NCI-H2171 treated with DMSO at 0.1 percent for 48 hours (cell line): ENCODE results near the gene FSTL1.

Experiments used
- DNase-seq: peaks from one replicate; lab custom pipeline; 2025; lab: John Stamatoyannopoulos, UW

The FSTL1 gene

DNA sequence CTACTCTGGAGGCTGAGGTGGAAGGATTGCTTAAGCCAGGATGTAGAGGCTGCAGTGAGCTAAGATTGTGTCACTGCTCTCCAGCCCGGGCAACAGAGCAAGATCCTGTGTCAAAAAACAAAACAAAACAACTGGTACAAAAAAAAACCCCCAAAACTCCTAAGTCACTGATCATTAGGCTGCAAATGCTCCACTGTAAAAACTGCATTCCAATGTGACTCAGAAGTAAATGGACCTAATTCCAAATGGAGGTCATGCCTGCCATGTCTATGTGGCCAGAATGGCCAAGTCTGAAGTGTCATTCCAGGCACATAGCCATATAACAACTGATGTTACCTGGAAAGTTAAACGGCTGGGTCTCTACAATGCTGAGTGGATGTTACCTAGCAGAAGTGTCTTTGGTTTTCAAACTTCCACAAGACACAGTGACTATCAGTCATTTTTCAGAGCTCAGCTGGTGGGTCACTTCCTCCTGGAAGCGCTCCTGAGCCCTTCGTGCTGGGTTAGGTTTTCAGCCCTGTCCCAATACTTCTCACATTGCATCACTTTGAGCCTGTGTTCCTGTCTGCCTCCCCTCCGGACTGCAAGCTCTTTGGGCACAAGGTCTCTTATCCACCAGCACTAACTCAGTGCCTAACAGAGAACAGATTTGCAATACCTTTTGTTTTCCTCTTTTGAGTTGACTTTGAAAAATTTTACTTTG lies 10.6 kb downstream of the FSTL1 start:
- DNase-seq, result no peak

DNA sequence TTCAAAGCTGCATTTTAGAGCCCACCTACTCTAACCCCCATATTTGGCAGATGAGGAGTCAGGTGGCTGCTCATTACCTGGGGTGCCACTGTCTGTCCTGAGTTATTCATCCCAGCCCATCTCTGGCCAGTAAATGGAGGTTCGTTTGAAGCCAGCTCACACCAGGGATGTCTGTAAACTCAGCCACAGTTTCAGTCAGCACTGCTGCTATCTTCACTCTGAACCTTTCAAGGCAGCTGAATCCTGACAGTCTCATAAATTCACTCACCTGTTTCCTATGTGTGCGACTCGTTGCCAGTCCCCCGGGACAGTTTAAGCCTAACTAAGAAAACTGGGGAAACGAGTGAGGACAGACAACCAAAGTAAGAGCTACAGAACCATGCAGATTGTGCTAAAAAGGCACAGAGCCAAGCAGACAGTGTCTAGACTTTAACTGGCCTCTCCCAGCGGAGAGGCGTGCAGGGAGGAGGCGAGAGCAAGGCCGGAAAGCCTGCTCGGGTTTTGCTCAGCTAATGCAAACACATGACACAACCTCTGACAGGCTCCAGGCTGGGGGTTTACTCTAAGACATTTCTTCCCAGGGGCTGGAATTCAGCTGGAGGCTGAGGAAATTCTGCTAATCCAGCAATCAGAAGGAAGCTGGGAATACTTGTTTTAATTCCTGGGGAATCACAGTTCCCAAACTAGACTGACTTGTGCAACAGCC lies 12.0 kb downstream of the FSTL1 start:
- no peak for DNase-seq

DNA sequence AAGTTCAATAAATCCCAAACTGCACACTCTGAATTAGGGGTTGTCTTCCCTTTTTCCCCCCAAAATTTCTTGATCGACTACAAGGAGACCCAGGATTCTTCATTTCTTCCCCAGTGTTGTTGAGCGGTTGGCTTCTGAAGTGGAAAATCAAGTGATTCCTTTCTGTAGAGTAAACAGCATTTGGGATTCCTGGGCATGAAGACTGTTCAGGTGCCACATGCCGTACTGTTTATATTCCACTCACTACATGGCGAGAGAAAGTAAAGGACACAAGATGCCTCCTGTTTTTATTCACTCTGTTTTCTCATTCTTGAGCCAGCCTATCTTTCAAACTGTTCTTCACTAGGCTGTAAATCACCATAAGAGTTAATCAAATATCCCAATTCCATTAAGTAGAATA lies 12.6 kb downstream of the FSTL1 start:
- DNase-seq, result no peak

DNA sequence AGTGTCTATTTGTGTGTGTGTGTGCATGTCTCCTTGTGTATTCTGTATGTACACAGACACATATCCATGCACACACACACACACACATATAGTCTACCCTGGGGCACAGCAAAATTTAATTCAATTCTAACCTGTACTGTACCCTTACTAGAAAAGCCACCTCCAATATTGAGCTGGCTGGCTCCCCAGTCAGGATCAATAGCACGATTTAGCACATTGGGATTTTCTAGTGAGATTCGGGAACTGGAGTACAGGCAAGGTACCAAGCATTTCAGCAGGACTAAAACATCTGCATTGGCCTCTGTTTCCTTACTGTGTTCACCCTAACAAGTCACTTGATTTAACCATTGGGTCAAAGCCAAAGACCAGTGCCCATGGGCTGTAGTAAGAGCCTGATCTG lies 13.2 kb downstream of the FSTL1 start:
- DNase-seq, result no peak

DNA sequence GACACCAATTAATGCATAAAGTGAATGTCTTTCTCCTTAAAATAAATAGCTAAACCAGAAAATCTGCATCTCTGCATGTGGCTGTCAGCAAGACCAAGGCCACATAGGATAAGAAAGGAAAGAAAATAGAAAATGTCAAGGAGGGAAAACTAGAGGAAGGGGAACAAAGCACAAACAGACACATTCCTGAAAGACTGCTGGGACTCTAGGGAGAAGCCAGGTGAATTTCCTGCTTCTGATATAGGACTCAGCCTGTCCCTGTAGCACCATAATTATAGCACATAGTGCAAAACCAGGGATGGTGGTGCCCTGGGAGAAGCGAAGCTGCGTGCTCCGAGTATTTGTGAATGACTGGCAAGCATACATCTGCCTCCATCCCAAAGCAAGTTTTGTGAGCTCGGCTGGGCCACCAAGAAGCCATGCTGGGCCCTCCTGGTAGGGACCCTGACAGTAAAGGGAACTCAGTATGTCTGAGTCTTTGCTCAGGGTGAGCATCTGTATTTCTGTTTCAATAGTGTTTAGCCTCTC lies 14.2 kb downstream of the FSTL1 start:
- no peak for DNase-seq

DNA sequence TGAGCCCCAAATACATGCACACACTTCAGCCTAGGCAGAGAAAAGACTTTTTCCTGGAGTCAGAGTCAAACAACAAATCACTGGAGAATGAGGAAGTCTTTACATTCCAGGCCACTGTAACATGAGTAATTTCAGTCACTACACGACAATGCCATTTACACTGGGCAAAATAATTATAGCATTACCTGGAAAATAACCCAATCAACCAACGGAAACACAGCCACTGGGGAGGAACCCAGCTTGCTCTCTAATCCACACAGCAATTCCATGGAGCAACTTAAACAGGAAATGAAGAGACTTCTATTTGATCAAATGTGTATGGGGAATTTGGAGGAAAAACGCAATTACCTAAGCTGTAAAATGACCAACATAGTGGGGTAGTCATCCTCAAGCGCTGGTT lies 15.2 kb downstream of the FSTL1 start:
- no peak for DNase-seq

DNA sequence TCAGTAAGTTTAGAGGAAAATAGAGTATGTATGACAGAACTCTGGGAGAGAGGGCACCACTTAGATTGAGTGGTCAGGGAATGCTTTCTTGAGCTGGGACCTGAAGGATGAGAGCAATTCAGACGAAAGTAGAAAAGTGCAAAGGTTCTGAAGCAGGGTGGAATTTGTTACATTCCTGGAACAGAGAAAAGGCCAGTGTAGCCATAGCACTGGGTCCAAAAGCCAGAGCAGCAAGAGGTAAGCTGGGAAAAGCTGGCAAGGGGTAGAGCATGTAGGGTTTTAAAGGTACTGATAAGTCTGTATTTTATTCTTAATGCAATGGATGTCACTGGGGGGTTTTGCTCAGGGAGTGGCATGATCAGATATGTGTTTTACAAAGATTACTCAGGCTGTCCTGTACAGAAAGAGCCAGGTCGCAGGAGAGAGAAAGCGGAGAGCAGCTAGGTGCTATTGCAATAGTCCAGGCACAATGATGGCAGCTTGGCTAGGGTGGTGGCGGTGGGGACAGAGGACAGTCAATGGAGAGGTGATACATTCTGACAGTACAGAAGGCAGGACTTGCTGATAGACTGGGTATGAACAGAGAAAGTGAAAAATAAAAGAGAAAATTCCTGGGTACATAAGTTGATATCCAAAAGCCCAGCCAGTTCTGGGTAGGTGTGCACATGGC lies 17.0 kb downstream of the FSTL1 start:
- no peak for DNase-seq

DNA sequence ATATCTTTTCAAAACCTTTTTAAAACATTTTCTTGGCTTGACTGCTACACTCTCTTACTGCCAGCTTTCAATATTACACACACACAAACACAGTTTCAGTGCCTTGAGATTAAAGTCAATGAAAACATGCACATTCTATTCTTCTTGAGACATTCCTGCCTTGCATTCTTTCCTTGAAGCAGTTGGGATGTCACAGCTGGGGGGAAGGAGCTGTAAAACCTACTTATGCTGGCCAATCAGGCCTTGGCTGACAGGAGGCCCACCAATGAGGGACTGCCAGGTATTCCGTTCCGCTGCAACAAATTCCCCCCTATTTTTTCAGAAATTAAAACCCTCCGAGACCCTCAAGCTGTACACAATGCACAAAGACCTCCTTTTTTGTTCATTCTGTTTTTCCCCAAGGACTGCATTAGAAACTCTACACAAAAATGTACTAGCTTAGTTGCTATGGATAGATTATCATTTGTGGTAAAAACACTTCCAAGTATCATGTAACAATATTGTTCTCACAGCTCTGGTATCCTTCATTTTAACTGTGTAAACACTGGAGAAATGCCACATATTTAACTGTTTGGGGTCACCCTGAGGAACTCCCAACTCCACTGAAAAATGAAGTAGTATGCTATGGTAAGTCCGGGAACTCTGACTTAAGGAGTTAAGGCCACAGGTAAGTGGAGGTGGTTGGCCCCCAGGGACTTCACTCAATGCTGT lies 18.5 kb downstream of the FSTL1 start:
- DNase-seq, result no peak

DNA sequence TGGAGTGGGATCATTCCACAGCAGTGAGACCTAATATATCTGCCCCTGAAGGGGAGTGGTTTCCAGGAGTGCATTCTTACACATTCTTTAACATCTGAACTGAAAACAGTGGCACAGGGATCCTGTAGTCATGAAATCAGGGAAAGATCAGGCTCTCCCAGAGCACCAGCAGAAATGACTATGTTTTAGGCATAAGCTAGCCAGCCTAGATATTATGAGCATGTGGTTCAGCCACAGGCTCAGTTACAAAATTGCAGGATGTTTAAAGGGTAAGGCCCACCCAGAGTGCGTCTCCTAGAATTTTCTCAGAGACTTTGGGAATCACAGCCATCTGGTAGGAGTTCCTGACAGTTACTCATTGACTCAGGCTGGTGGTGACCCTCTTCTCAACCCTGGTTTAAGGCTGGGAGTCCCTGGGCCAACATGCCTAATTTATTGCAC lies 20.9 kb downstream of the FSTL1 start:
- DNase-seq, result no peak

DNA sequence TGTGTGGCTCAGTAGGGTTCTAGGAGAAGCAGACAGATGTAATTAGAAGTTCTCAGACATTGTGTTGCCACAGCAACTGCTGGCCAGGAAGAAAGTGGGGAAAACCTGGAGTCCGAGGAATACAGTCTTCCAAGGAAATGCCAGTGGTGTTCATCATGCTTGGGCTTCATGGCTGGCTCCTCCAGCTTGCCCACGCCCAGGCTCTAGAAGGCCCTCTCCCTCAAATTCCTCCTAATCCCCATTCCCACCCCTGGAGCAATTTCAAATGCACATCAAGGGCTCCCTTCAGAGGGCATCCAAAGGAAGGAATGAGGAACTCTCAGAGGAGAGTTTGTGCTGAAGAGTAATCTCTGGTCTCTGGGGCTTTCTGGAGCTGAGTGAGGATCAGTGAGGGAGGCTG lies 21.9 kb downstream of the FSTL1 start:
- DNase-seq, result no peak

DNA sequence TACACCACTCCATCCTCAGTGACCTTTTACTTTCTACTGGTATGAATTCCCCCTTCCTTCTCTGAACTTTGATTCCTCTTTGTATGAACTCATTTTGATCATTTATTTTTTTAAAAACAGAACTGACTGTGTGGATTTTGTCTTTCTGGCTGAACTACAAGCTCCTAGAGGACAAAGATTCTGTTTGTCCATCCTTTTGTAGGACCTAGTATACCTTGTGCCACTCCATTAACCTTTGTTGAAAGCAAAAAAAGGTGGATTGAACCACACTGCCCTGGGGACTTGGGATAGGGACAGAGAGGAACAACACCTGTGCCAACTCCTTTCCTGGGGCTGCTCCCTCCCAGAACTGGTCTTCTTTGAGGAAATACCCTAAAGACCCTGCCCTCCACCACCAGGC lies 23.6 kb downstream of the FSTL1 start:
- DNase-seq, result no peak

DNA sequence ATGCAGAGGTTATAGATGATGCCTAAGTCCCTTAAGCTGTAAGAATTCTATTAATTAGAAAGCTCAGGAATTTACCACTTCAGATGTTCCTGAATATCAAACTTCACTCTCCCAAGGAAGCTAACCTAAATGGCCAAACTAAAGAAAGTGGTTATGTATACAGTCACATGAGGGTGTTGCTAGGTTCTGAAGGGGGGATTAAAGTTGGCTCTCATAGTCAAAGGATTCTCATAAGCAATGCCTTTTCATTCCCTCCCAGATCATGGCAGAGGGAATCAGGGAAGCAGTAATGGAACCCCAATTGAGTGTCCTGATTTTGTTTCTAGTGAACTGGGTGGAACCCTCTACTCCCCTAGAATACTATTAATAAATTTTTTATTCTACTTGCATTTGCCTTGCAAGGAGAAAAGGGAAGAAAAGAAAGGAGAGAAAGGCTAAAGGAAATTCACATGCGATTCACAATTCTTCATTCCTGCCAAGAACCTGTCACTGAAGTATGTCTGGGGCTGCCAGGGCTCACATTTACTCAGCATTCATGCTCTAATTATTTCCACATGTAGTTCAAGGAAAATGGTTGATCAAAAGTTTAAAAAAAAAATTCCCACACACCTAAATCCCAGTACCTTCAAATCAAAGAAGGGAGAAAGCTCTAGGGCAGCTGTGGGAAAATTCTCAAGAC lies 25.1 kb downstream of the FSTL1 start:
- no peak for DNase-seq

DNA sequence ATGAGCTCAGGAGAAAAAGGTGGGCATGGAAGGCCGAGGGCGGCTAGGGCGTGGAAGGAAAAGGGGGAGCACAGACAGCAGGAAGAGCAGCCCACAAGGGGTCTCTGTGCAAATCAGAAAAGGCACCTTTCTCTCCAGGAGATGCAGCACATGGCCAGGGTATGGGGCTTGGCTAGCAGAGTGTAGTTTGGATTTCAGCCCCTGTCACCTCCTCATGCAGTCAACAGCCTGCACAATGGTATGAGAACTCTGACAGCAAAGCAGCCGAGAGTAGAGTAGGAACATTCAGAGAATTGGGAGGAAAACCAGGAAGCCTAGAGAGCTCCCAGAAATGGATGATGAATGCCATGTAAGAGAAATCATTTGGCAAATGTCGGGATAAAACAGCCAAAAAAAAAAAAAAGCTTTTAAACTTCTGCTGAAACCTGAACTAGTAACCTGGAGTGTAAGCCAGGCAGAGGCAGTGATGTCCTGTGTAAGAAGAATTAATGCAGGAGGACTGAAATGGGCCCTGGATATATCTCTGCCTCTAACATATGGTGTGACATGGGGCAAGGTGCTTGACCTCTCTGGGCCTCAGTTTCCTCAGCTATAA lies 25.7 kb downstream of the FSTL1 start:
- no peak for DNase-seq

DNA sequence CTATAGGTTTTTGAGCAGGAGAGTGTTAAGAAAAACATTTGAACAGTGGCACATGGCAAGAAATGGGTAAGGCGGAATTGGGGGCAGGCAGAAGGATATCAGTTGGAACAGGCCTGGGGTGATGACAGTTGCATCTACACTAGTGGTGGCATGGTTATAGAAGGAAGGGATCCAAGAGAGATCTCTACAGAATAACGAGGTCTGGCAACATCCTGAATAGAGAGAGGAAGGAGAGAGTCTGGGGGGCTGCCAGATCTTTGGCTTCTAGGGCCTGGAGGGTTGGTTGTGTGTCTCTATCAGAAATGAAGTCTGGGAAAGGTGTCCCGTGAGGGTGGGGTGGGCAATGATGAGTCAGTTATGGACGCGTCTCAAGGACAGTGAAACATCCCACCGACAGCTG lies 26.3 kb downstream of the FSTL1 start:
- DNase-seq, result no peak

DNA sequence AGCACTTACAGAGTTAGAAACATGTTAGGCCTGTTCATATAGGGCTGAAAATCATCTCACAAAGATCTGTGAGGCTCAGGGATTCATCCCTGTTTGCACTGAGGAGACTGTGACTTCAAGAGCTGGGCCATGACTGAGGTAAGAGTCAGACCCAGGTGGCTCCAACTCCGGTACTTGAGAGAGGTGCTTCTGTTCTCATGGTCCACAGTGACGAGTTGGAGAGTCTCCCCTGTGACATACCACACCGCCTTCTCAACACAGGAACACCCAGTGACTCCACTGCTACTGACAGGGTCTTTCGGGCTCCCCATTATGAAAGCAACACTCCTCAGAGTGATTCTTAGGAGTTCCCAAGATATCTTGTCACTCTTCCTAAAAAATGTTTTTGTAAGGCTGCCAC lies 27.4 kb downstream of the FSTL1 start:
- DNase-seq, result no peak

DNA sequence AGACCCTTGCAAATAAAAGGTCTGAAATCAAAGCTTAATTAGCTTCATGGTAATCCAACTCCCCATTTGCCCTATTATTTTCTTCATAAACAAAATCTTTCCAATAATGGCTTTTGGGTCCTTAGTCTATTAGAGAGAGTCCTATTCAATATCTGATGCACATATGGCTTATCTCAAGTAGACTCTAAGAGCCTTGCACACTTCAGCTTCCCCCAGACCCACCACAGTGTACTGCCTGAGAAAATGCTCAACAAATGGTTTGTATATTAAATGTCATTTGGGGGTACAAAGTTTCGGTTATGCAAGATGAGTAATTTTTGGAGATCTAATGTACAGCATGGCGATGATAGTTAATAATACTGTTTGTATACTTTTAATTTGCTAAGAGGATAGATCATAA lies 28.9 kb downstream of the FSTL1 start:
- no peak for DNase-seq

DNA sequence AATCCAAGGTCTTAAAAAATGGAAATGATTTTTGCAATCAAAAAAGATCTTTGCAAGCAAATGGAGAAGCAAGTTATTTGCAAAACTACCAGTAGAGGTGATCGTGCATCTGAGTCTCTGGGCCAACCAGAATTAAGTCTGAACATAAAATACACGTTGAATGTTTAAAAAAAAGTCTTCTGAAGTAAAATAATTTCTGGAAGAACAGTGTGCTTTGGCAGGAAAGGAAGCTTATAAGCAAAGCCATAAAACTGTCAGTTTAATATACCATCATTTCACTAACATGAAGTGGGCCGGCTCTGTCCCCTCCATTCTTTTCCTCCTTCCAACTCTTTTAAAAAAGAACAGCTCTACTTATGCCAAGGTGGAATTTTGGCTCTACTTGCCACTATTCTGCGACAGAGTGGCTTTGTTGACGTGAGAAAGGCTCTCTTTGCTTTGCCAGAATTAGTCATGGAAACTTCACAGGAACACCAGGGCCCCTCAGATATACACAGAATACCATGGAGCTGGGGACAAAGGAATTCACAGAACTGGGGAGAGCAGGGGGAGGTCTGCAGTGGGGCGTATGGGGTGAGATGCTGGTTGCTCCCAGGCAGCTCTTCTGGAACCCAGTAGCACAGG lies 29.8 kb downstream of the FSTL1 start:
- DNase-seq, result no peak

DNA sequence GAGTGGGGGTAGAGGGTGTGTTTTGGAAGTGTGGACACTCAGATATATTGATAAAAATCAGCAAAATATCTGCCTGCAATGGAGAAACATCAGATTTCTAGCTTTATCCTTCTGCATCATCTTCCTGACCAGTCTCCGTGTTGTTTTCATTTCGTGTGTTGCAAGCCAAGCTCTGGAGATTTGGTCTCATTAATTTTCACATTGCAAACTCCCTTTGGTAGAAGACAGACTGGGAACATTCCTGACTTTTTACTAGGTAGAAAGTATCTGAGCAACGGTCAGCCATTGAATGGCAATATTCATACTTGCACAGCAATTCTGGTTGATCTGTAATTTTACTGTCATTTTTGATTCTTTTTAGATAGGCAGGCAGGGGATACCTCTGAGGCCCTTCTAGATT lies 30.4 kb downstream of the FSTL1 start:
- no peak for DNase-seq

DNA sequence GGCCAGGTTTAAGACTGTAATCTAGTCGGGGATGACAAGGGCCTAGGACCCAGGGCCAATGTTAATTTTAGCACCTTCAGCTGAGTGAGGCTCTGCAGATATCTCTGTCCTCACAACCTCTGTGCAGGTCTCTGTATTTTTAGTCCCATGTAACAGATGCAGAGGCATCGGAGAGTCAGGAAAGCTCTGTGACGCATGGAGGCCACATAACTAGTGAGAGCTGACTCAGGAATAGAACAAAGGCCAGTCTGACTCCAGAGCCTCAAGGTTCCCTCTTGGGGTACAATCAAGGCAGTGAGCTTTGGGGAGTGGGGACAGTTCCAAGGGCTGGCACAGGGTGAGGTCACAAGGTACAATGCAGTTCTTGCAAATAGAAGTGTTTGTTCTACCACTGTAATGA lies 31.0 kb downstream of the FSTL1 start:
- DNase-seq, result no peak

DNA sequence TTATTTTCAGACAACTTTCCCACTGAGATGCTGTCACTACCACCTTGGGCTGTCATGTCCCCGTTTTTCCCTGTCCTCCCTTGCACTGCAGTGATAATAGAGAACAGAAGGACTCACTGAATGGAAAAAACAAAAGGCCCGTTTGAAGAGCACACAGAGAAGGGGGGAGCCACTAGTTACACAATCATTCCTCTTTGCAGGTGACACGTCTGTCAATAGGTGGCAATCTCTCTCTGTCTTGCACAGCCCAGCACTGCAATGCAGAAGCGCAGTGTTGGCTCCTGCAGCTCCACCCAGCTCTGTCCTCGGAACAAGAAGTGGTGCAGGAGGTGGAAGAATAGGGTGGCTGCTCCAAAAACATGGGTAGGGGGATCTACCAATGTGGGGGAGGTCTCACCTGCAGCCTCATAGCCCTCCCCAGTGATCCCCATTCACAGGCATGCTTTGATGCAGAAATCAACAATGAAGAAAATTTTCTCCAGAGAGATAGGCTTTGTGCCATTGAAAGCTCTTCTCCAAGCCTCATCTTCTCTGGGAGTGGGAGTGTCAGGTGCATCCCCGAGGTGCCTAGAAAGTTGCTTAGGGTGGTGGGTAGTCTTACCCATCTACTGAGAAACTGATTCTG lies 31.8 kb downstream of the FSTL1 start:
- peak; percentile 85 for DNase-seq

DNA sequence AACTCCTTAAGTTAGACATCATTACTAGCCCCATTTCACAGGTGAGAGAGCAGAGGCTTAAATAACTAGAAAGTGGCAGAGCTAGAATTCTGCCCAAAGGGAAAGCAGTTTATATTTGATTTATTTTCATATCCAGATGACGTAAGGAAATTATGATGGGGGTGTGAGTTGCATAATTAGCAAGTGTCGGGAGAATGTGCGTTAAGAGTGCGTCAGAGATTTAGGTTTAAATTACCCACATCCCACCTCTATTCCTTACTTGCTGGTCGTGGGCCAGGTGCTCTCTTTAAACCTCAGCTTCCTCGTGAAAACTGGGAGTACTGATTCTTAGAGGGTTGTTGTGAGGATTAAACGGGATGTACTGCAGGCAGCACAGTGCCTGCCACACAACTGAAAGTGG lies 32.3 kb downstream of the FSTL1 start:
- no peak for DNase-seq
